ENCODE measurements around the gene MTUS2. TPM values are rescaled to one million over a fixed set of nuclear protein-coding genes. Genes with fewer than 3 reads are reported as not detected.

MTUS2 gene
- total and polyA plus RNA-seq, 2 experiments from 2014 or later, result 0.27 to 0.38 TPM

DNA sequence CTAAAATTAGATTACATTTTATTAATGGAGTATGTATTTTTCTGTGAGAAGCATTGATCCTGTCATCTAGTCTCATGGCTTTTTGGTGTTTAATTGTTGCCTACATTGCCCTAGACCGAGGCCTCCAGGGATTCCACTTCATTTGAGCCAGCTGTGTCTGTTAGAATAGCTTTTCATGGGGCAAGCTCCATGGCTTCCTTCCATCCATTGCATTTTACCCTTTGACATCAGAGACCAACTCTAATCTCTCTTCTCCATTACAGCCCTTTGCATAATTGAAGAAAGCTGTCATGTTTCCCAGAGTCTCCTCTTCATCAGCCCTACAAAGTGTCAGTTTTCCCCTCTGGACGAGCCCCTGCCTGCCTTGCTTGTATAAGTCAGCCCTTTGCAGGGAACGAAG, 70.6 kb downstream of the MTUS2 start (continued):
- TF ChIP-seq, protein P1, sequence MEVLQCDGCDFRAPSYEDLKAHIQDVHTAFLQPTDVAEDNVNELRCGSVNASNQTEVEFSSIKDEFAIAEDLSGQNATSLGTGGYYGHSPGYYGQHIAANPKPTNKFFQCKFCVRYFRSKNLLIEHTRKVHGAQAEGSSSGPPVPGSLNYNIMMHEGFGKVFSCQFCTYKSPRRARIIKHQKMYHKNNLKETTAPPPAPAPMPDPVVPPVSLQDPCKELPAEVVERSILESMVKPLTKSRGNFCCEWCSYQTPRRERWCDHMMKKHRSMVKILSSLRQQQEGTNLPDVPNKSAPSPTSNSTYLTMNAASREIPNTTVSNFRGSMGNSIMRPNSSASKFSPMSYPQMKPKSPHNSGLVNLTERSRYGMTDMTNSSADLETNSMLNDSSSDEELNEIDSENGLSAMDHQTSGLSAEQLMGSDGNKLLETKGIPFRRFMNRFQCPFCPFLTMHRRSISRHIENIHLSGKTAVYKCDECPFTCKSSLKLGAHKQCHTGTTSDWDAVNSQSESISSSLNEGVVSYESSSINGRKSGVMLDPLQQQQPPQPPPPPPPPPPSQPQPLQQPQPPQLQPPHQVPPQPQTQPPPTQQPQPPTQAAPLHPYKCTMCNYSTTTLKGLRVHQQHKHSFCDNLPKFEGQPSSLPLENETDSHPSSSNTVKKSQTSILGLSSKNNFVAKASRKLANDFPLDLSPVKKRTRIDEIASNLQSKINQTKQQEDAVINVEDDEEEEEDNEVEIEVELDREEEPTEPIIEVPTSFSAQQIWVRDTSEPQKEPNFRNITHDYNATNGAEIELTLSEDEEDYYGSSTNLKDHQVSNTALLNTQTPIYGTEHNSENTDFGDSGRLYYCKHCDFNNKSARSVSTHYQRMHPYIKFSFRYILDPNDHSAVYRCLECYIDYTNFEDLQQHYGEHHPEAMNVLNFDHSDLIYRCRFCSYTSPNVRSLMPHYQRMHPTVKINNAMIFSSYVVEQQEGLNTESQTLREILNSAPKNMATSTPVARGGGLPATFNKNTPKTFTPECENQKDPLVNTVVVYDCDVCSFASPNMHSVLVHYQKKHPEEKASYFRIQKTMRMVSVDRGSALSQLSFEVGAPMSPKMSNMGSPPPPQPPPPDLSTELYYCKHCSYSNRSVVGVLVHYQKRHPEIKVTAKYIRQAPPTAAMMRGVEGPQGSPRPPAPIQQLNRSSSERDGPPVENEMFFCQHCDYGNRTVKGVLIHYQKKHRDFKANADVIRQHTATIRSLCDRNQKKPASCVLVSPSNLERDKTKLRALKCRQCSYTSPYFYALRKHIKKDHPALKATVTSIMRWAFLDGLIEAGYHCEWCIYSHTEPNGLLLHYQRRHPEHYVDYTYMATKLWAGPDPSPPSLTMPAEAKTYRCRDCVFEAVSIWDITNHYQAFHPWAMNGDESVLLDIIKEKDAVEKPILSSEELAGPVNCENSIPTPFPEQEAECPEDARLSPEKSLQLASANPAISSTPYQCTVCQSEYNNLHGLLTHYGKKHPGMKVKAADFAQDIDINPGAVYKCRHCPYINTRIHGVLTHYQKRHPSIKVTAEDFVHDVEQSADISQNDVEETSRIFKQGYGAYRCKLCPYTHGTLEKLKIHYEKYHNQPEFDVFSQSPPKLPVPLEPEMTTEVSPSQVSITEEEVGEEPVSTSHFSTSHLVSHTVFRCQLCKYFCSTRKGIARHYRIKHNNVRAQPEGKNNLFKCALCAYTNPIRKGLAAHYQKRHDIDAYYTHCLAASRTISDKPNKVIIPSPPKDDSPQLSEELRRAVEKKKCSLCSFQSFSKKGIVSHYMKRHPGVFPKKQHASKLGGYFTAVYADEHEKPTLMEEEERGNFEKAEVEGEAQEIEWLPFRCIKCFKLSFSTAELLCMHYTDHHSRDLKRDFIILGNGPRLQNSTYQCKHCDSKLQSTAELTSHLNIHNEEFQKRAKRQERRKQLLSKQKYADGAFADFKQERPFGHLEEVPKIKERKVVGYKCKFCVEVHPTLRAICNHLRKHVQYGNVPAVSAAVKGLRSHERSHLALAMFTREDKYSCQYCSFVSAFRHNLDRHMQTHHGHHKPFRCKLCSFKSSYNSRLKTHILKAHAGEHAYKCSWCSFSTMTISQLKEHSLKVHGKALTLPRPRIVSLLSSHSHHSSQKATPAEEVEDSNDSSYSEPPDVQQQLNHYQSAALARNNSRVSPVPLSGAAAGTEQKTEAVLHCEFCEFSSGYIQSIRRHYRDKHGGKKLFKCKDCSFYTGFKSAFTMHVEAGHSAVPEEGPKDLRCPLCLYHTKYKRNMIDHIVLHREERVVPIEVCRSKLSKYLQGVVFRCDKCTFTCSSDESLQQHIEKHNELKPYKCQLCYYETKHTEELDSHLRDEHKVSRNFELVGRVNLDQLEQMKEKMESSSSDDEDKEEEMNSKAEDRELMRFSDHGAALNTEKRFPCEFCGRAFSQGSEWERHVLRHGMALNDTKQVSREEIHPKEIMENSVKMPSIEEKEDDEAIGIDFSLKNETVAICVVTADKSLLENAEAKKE (CRISPR knock-in tag; IDR thresholded peaks at IDR 0.05), result no peak

DNA sequence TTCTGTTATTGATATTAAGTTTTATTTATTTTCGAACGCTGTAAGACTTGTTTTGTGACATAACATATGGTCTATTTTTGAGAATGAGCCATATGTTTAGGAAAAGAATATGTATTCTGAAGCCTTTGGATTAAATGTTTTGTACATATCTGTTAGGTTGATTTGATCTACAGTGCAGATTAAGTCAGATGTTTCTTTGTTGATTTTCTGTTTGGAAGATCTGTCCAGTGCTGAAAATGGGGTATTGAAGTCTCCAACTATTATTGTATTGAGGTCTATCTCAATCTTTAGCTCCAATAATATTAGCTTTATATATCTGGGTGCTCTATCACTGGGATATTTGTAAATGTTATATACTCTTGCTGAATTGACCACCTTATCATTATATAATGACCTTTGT, 97.9 kb downstream of the MTUS2 start:
- Mint-ChIP-seq H3K9me3 (peaks cover 24% of the 10 kb centered on the region), H3K4me1 (peaks cover 3% of the 10 kb centered on the region; the same call in 1 of the 3 replicates), H3K27ac (no peak overlapping the region), H3K36me3 (ENCODE audit: low read depth) (no peaks in the 10 kb centered on the region; the same call in 1 of the 3 replicates), H3K27me3 (ENCODE audit: insufficient read depth, low read depth, poor library complexity) (no peaks in the 10 kb centered on the region), H3K4me3 (no peak overlapping the region)
- DNase-seq (ENCODE audit: low spot score) (no peak), ATAC-seq (no peak)
- Histone ChIP-seq H2AFZ (no peak overlapping the region), H3K4me2 (no peak overlapping the region), H3K4me1 (ENCODE audit: insufficient read depth) (no peaks in the 10 kb centered on the region), H3K36me3 (ENCODE audit: insufficient read depth) (no peaks in the 10 kb centered on the region), H3K9me2 (ENCODE audit: insufficient read depth) (no peaks in the 10 kb centered on the region; the same call in 1 of the 2 replicates), H3F3A (replicated peaks; ENCODE audit: low read depth) (no peaks in the 10 kb centered on the region), H3K79me2 (replicated peaks; ENCODE audit: insufficient read depth) (no peaks in the 10 kb centered on the region), H4K20me1 (replicated peaks; ENCODE audit: insufficient read depth) (no peaks in the 10 kb centered on the region), H3K27ac (ENCODE audit: low read depth) (no peak overlapping the region), H3K4me3 (no peak overlapping the region), H3K27me3 (ENCODE audit: insufficient read depth) (no peaks in the 10 kb centered on the region)
- TF ChIP-seq, protein P2, sequence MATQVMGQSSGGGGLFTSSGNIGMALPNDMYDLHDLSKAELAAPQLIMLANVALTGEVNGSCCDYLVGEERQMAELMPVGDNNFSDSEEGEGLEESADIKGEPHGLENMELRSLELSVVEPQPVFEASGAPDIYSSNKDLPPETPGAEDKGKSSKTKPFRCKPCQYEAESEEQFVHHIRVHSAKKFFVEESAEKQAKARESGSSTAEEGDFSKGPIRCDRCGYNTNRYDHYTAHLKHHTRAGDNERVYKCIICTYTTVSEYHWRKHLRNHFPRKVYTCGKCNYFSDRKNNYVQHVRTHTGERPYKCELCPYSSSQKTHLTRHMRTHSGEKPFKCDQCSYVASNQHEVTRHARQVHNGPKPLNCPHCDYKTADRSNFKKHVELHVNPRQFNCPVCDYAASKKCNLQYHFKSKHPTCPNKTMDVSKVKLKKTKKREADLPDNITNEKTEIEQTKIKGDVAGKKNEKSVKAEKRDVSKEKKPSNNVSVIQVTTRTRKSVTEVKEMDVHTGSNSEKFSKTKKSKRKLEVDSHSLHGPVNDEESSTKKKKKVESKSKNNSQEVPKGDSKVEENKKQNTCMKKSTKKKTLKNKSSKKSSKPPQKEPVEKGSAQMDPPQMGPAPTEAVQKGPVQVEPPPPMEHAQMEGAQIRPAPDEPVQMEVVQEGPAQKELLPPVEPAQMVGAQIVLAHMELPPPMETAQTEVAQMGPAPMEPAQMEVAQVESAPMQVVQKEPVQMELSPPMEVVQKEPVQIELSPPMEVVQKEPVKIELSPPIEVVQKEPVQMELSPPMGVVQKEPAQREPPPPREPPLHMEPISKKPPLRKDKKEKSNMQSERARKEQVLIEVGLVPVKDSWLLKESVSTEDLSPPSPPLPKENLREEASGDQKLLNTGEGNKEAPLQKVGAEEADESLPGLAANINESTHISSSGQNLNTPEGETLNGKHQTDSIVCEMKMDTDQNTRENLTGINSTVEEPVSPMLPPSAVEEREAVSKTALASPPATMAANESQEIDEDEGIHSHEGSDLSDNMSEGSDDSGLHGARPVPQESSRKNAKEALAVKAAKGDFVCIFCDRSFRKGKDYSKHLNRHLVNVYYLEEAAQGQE (IDR thresholded peaks at IDR 0.05; ENCODE audit: unreplicated experiment), result peak; percentile 47
- TF ChIP-seq, protein P3, sequence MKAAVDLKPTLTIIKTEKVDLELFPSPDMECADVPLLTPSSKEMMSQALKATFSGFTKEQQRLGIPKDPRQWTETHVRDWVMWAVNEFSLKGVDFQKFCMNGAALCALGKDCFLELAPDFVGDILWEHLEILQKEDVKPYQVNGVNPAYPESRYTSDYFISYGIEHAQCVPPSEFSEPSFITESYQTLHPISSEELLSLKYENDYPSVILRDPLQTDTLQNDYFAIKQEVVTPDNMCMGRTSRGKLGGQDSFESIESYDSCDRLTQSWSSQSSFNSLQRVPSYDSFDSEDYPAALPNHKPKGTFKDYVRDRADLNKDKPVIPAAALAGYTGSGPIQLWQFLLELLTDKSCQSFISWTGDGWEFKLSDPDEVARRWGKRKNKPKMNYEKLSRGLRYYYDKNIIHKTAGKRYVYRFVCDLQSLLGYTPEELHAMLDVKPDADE (IDR thresholded peaks at IDR 0.05), result no peak
- no peak for TF ChIP-seq NANOG (IDR thresholded peaks at IDR 0.05; ENCODE audit: borderline replicate concordance)
- TF ChIP-seq, protein P1 (CRISPR knock-in tag; IDR thresholded peaks at IDR 0.05), result no peak
